Endothelial cell of umbilical vein (primary cell): ENCODE measurements around the gene SHOC2.

Experiments
- CTCF ChIP-seq, 2 donors: IDR thresholded peaks; 1 replicate in 1 of 2; 2 replicates in 1 of 2; pipeline ENCODE4 v1.5.1; 2011; ENCODE audit warnings: low read length in 2 of 2, mild to moderate bottlenecking in 2 of 2, moderate library complexity in 2 of 2, control low read depth in 1 of 2, inconsistent platforms in 1 of 2, low read depth in 1 of 2; ENCODE audit not compliant: insufficient read depth in 1 of 2; ENCODE audit errors: extremely low read depth in 1 of 2
- EZH2 ChIP-seq: IDR thresholded peaks from 2 replicates; pipeline ENCODE4 v1.6.1; 2012; ENCODE audit warnings: borderline replicate concordance, low read depth, mild to moderate bottlenecking, moderate library complexity, low read length, inconsistent platforms; ENCODE audit not compliant: severe bottlenecking
- FOS ChIP-seq: IDR thresholded peaks from 2 replicates; pipeline ENCODE4 v1.6.1; 2011; ENCODE audit warnings: mild to moderate bottlenecking, low read length, moderate library complexity, borderline replicate concordance; ENCODE audit not compliant: insufficient read depth
- GATA2 ChIP-seq: IDR thresholded peaks from 2 replicates; pipeline ENCODE4 v1.7.0; 2011; ENCODE audit warnings: low read depth, mild to moderate bottlenecking, moderate library complexity, mixed read lengths, low read length; ENCODE audit not compliant: insufficient read length, insufficient read depth
- JUN ChIP-seq: IDR thresholded peaks from 2 replicates; pipeline ENCODE4 v1.6.1; 2011; ENCODE audit warnings: borderline replicate concordance, low read depth; ENCODE audit not compliant: insufficient read length, insufficient read depth
- MYC ChIP-seq: IDR thresholded peaks from one replicate; pipeline ENCODE4 v1.6.1; 2011; ENCODE audit warnings: mild to moderate bottlenecking, low read depth, low read length
- POLR2A ChIP-seq: IDR thresholded peaks from 2 replicates; pipeline ENCODE4 v1.6.1; 2012; ENCODE audit warnings: low read depth, mild to moderate bottlenecking, control low read depth, low read length
- POLR2AphosphoS5 ChIP-seq: IDR thresholded peaks from 2 replicates; pipeline ENCODE4 v1.6.1; 2012; ENCODE audit warnings: low read depth, mild to moderate bottlenecking, control low read depth, low read length, moderate library complexity; ENCODE audit not compliant: insufficient read depth
- TF ChIP-seq, protein P1 (sequence below): IDR thresholded peaks from 2 replicates; pipeline ENCODE4 v1.6.1; 2011; ENCODE audit not compliant: insufficient read depth, insufficient read length

DNA sequence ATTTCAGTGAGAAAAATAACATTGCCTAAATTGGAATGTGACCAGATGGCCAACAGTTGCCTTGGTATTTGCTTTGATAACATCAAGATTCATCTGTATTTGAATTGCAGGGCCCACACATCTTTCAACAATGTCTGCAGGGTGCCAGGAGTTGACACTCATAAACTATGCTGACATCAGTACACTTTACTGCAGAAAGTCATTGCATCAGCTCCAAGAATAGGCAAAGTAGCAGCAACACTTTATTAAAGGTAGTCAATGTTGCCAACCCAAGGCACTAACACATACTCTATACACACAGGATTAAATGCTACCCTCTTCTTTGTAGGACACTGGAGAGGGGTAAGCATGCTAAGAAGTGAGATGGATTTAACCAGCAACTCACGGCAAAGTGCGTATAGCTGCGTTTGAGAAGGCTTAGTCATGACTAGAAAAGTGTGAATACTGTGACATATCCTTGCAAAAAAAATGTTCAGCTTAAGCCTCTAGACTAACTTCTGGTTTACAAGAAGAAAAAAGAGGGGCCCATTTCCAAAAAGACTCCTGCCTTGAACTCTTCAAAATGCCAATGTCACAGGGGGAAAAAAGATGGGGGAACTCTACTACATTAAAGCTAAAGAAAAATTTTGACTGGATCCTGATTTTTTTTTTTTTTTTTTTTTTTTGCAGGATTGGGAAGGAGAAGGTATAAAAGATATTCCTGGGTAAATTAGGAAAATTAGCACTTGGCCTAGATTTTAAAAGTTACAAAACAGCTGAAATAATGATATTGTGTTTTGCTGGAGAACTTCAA, 2.7 kb upstream of the SHOC2 start:
- TF ChIP-seq CTCF (IDR thresholded peaks at IDR 0.05; ENCODE audit: extremely low read depth in 1 of 2, insufficient read depth in 1 of 2, low read depth in 1 of 2, low read length in 2 of 2) (no peak), POLR2AphosphoS5 (no peak), POLR2A (no peak), FOS (no peak), EZH2 (no peak), JUN (no peak), MYC (no peak), GATA2 (no peak)
- TF ChIP-seq, protein P1, sequence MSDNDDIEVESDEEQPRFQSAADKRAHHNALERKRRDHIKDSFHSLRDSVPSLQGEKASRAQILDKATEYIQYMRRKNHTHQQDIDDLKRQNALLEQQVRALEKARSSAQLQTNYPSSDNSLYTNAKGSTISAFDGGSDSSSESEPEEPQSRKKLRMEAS: no peak
